A549 (cell line): ENCODE measurements around the gene FLT3LG. TPM values are rescaled to one million over a fixed set of nuclear protein-coding genes. Genes with fewer than 3 reads are reported as not detected.

Source experiments
- ATAC-seq, 2 experiments: fragments of 200-7000 bp in 1 of 2; fragments of >200 bp in 1 of 2; cut with Nextera tagmentation in 1 of 2; cut with Tn5 transposase in 1 of 2; 3 replicates each; pipeline versions ENCODE4 v1.8.0 to v1.9.1; 2018 to 2020; ENCODE audit warnings: mild to moderate bottlenecking in 1 of 2, moderate library complexity in 1 of 2
- CTCF ChIA-PET: fragments of 300-600 bp; sonication (Branson Sonifier 250); formaldehyde crosslinking; extraction: SDS; loops from one replicate; lab custom pipeline; 2021; ENCODE audit warnings: antibody characterized with exemption, inconsistent platforms; lab: Yijun Ruan, JAX
- POLR2A ChIA-PET: fragments of 350-600 bp; formaldehyde crosslinking; extraction: SDS; loops from one replicate; lab custom pipeline; 2021; ENCODE audit warnings: antibody characterized with exemption, inconsistent platforms; lab: Yijun Ruan, JAX
- DNase-seq, 2 experiments: peaks; one replicate each; pipeline versions ENCODE4 v3.0.0 to v3.0.0-alpha.2; 2011 to 2016; ENCODE audit warnings: low read depth in 1 of 2, low spot score in 1 of 2
- FAIRE-seq: peaks from 2 replicates; lab custom pipeline; 2011; peaks lifted over from hg19 to GRCh38; lab: Jason Lieb, UNC
- H3K27ac ChIP-seq, 2 experiments: fragments of >200 bp; sonication (Bioruptor Twin); formaldehyde crosslinking; 3 replicates each; pipeline ENCODE4 v1.5.1; 2016 to 2017
- H3K4me1 ChIP-seq: fragments of >200 bp; sonication (Bioruptor Twin); formaldehyde crosslinking; 3 replicates; pipeline ENCODE4 v1.6.1; 2016
- H3K4me2 ChIP-seq: fragments of >200 bp; sonication (Bioruptor Twin); formaldehyde crosslinking; 3 replicates; pipeline ENCODE4 v1.6.1; 2016
- H3K4me3 ChIP-seq: fragments of >200 bp; sonication (Bioruptor Twin); formaldehyde crosslinking; 3 replicates; pipeline ENCODE4 v1.5.1; 2016
- H3K9me3 ChIP-seq: fragments of >200 bp; sonication (Bioruptor Twin); formaldehyde crosslinking; 3 replicates; pipeline ENCODE4 v1.6.1; 2016
- CEBPB ChIP-seq, 2 experiments: fragments of >200 bp in 1 of 2; sonication (Bioruptor Twin) in 1 of 2; formaldehyde crosslinking in 1 of 2; IDR thresholded peaks; 2 replicates each; pipeline ENCODE4 v1.6.1; 2012 to 2016
- CHD4 ChIP-seq: fragments of 200-600 bp; sonication (generic); IDR thresholded peaks from 2 replicates; pipeline ENCODE4 v1.6.1; 2016; ENCODE audit warnings: antibody characterized with exemption, mild to moderate bottlenecking, borderline replicate concordance
- E2F6 ChIP-seq: IDR thresholded peaks from 2 replicates; pipeline ENCODE4 v1.6.1; 2012; ENCODE audit warnings: low read depth, borderline replicate concordance
- EHMT2 ChIP-seq: fragments of 200-600 bp; sonication (generic); IDR thresholded peaks from 2 replicates; pipeline ENCODE4 v1.6.1; 2016; ENCODE audit warnings: antibody characterized with exemption, low read depth, mild to moderate bottlenecking, moderate library complexity
- ESRRA ChIP-seq: fragments of 150-350 bp; IDR thresholded peaks from 2 replicates; pipeline ENCODE4 v1.6.1; 2014; ENCODE audit warnings: mild to moderate bottlenecking, low read length, borderline replicate concordance
- FOSL2 ChIP-seq, 2 experiments: fragments of 450-650 bp in 1 of 2; fragments of >200 bp in 1 of 2; sonication (Bioruptor Twin) in 1 of 2; formaldehyde crosslinking; IDR thresholded peaks; 2 replicates each; pipeline versions ENCODE4 v1.5.0 to v1.6.1; 2016 to 2020; ENCODE audit warnings: mild to moderate bottlenecking in 1 of 2, moderate library complexity in 1 of 2
- HMGXB4 ChIP-seq: fragments of 250-450 bp; sonication (Bioruptor Pico); IDR thresholded peaks from 2 replicates; pipeline ENCODE4 v1.5.0; 2021; ENCODE audit warnings: mild to moderate bottlenecking, moderate library complexity, borderline replicate concordance
- MAFK ChIP-seq: fragments of 450-650 bp; IDR thresholded peaks from 2 replicates; pipeline ENCODE4 v1.6.1; 2014; ENCODE audit not compliant: partially characterized antibody
- MAZ ChIP-seq: fragments of 150-350 bp; IDR thresholded peaks from 2 replicates; pipeline ENCODE4 v1.6.1; 2014; ENCODE audit warnings: antibody characterized with exemption, low read depth, low read length, borderline replicate concordance
- NFE2L2 ChIP-seq: fragments of 150-350 bp; conservative IDR thresholded peaks from 2 replicates; pipeline ENCODE4 v1.6.1; 2014; ENCODE audit warnings: low read length
- NR3C1 ChIP-seq: fragments of >200 bp; sonication (Bioruptor Twin); formaldehyde crosslinking; IDR thresholded peaks from 3 replicates; pipeline ENCODE4 v1.6.1; 2017
- PHF8 ChIP-seq: fragments of 200-600 bp; sonication (generic); IDR thresholded peaks from 2 replicates; pipeline ENCODE4 v1.6.1; 2016; ENCODE audit warnings: low read depth, mild to moderate bottlenecking, antibody characterized with exemption, moderate library complexity, borderline replicate concordance
- POLR2A ChIP-seq: IDR thresholded peaks from 2 replicates; pipeline ENCODE4 v1.6.1; 2012; ENCODE audit warnings: mild to moderate bottlenecking, low read length
- RARB ChIP-seq: fragments of 250-450 bp; sonication (Bioruptor Pico); IDR thresholded peaks from 2 replicates; pipeline ENCODE4 v1.8.0; 2021; ENCODE audit warnings: mild to moderate bottlenecking, moderate library complexity
- SREBF2 ChIP-seq: fragments of 450-650 bp; IDR thresholded peaks from 2 replicates; pipeline ENCODE4 v1.6.1; 2014; ENCODE audit warnings: mild to moderate bottlenecking, moderate library complexity
- TFCP2L1 ChIP-seq: fragments of 250-450 bp; sonication (Bioruptor Pico); IDR thresholded peaks from 2 replicates; pipeline ENCODE4 v1.5.0; 2021; ENCODE audit warnings: mild to moderate bottlenecking
- TP53 ChIP-seq: fragments of 250-450 bp; sonication (Bioruptor Pico); IDR thresholded peaks from 2 replicates; pipeline ENCODE4 v1.5.0; 2021; ENCODE audit warnings: mild to moderate bottlenecking, moderate library complexity
- ZNF302 ChIP-seq: fragments of 250-450 bp; sonication (Bioruptor Pico); IDR thresholded peaks from 2 replicates; pipeline ENCODE4 v1.9.0; 2021; ENCODE audit warnings: inconsistent platforms, mild to moderate bottlenecking, moderate library complexity
- WGBS: methylation state at CpG from one replicate; pipeline ENCODE4 v1.1.6; 2017; ENCODE audit errors: missing lambda C conversion rate; 5-methylcytosine and 5-hydroxymethylcytosine counted together
- polyA plus RNA-seq, 4 experiments: library from polyadenylated mRNA; depleted of rRNA in 3 of 4; stranded (reverse); fragments of >200 nt; fragmentation: RNase III in 1 of 4; extraction: RNeasy Plus Mini Kit Qiagen cat#74134 plus additional on column Dnase treatment in 1 of 4; gene quantifications; 2 replicates in 3 of 4; 3 replicates in 1 of 4; pipeline ENCODE4 v1.2.3, GENCODE V29; 2011 to 2017
- TF ChIP-seq, protein P1 (sequence below): IDR thresholded peaks from 2 replicates; pipeline ENCODE4 v1.6.1; 2012
- TF ChIP-seq, protein P2 (sequence below): fragments of 200-600 bp; sonication (generic); IDR thresholded peaks from 2 replicates; pipeline ENCODE4 v1.6.1; 2016; ENCODE audit warnings: antibody characterized with exemption, mild to moderate bottlenecking, moderate library complexity

Gene FLT3LG
- polyA plus RNA-seq, 2 of the 4 experiments (the other 2 are of a cell fraction) = 0.58 to 0.99 TPM

DNA sequence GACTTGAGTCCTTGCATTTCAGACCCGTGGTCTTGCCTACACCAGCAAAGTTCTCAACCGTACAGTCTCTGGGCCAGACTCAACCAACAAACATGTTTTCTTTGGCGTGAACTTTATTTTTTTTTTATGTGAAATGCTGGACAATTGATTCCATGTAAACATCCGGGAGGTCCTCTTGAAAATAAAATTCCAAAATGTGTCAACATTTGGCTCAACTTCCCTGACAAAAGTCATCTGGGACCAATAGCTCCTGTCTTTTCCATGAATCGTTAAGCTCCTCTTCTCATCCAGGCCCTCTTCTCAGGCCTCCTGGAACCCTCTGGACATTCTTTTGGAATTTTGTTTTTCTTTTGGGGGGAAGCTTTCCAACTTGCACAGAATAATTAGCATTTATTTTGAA is 18.2 kb upstream of the FLT3LG start:
- POLR2A ChIA-PET = interaction anchor here (1.1 kb wide), 1 partner anchor 23 kb away, joined by 3 read pairs; no protein-coding TSS in a partner anchor
- no peak for FAIRE-seq
- TF ChIP-seq POLR2A (no peak), HMGXB4 (no peak), ESRRA (no peak), CEBPB (IDR thresholded peaks at IDR 0.05) (no peak), CHD4 (no peak), MAZ (no peak), SREBF2 (no peak), PHF8 (no peak), RARB (no peak), TP53 (no peak), FOSL2 (IDR thresholded peaks at IDR 0.05) (no peak), FOSL2 (CRISPR knock-in tag; IDR thresholded peaks at IDR 0.05) (no peak), ZNF302 (no peak), NR3C1 (no peak), TFCP2L1 (CRISPR knock-in tag) (no peak), EHMT2 (no peak), E2F6 (no peak)
- TF ChIP-seq, protein P1, sequence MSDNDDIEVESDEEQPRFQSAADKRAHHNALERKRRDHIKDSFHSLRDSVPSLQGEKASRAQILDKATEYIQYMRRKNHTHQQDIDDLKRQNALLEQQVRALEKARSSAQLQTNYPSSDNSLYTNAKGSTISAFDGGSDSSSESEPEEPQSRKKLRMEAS = no peak
- TF ChIP-seq, protein P2, sequence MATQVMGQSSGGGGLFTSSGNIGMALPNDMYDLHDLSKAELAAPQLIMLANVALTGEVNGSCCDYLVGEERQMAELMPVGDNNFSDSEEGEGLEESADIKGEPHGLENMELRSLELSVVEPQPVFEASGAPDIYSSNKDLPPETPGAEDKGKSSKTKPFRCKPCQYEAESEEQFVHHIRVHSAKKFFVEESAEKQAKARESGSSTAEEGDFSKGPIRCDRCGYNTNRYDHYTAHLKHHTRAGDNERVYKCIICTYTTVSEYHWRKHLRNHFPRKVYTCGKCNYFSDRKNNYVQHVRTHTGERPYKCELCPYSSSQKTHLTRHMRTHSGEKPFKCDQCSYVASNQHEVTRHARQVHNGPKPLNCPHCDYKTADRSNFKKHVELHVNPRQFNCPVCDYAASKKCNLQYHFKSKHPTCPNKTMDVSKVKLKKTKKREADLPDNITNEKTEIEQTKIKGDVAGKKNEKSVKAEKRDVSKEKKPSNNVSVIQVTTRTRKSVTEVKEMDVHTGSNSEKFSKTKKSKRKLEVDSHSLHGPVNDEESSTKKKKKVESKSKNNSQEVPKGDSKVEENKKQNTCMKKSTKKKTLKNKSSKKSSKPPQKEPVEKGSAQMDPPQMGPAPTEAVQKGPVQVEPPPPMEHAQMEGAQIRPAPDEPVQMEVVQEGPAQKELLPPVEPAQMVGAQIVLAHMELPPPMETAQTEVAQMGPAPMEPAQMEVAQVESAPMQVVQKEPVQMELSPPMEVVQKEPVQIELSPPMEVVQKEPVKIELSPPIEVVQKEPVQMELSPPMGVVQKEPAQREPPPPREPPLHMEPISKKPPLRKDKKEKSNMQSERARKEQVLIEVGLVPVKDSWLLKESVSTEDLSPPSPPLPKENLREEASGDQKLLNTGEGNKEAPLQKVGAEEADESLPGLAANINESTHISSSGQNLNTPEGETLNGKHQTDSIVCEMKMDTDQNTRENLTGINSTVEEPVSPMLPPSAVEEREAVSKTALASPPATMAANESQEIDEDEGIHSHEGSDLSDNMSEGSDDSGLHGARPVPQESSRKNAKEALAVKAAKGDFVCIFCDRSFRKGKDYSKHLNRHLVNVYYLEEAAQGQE = no peak

GRCh38 chr19:49456326-49456725 is 17.7 kb upstream of the FLT3LG start:
- POLR2A ChIA-PET = no interaction called here
- ATAC-seq (no peak), FAIRE-seq (no peak)
- no peak overlapping the region; the same call in 2 of the 3 replicates for H3K4me2 ChIP-seq
- CTCF ChIA-PET = interaction anchor here (1.5 to 19.0 kb wide), 4 partner anchors 15 to 90 kb away, joined by 4 to 244 read pairs (median 92); partner anchors contain the start of genes FLT3LG and KASH5
- H3K27ac ChIP-seq = peak overlapping the region in 1 of 2 experiments; percentile 9; a peak in 2 of 6 replicates
- no peak overlapping the region for H3K4me3 ChIP-seq
- H3K4me1 ChIP-seq = peaks cover 19% of the 10 kb centered on the region
- 77% methylated on average over 5 of the region's 5 CpGs for WGBS
- no peak for TF ChIP-seq CHD4
- TF ChIP-seq NFE2L2 = peak; percentile 97
- peak; percentile 80 for TF ChIP-seq MAFK
- TF ChIP-seq, all 56 proteins: peak for 2
- DNase-seq = peak in 1 of 2 experiments; percentile 64
- no peaks in the 10 kb centered on the region for H3K9me3 ChIP-seq

More for the DNA sequence above, 18.2 kb upstream of the FLT3LG start:
- no peak for DNase-seq
- H3K4me3 ChIP-seq = no peak overlapping the region
- CTCF ChIA-PET = interaction anchor here (1.5 to 19.0 kb wide), 4 partner anchors 16 to 91 kb away, joined by 4 to 244 read pairs (median 92); partner anchors contain the start of genes FLT3LG and KASH5
- no peak for ATAC-seq
- 65% methylated on average over 5 of the region's 5 CpGs for WGBS
- peaks cover 19% of the 10 kb centered on the region for H3K4me1 ChIP-seq
- H3K27ac ChIP-seq = peak overlapping the region in 1 of 2 experiments; percentile 9; a peak in 2 of 6 replicates
- no peaks in the 10 kb centered on the region for H3K9me3 ChIP-seq
- H3K4me2 ChIP-seq = no peak overlapping the region
